GM13977 (cell line): ENCODE data around the gene ABCC10.
"Not testable (repeated sequence)": the region's sequence is repeated elsewhere in the genome, so short reads cannot be mapped to it uniquely, and the experiment has no call there.

Experiments used
- DNase-seq: peaks from one replicate; pipeline ENCODE4 v3.0.0; 2012; ENCODE audit warnings: low spot score
- CTCF ChIP-seq: IDR thresholded peaks from 2 replicates; pipeline ENCODE4 v1.5.1; 2012; ENCODE audit warnings: mild to moderate bottlenecking, control low read depth; ENCODE audit not compliant: insufficient read depth; ENCODE audit errors: extremely low read depth, missing control alignments
- in situ Hi-C: fragments of 300-500 bp; cut with MboI; formaldehyde crosslinking; loops from one replicate; pipeline ENCODE4 v1.12.0; 2022; ENCODE audit warnings: low sequenced_read_pairs, low pct_unique_long_range_greater_than_20kb, mixed read lengths, inconsistent platforms; ENCODE audit not compliant: unreplicated experiment

The ABCC10 gene

DNA sequence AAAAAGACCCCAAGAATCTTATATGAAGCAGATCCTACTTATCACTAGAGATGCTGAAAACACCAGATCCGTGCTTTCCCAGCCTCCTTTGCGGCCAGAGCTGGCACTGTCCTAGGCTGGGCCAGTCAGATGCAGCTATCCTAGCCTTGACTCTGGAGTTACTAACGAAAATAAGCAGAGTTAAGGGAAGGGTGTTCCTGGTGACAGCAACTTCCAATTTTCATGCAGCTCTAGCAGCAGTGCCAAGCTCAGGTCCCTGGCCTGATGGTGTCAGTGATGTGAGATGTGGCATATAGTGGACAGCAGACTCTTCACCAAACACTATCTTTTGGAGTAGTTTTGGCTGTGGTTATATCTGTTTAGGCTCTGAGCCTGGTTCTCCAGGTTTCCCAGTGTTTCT lies 25.6 kb upstream of the ABCC10 start:
- no peak for TF ChIP-seq CTCF
- in situ Hi-C loops, result no loop called here
- no peak for DNase-seq

DNA sequence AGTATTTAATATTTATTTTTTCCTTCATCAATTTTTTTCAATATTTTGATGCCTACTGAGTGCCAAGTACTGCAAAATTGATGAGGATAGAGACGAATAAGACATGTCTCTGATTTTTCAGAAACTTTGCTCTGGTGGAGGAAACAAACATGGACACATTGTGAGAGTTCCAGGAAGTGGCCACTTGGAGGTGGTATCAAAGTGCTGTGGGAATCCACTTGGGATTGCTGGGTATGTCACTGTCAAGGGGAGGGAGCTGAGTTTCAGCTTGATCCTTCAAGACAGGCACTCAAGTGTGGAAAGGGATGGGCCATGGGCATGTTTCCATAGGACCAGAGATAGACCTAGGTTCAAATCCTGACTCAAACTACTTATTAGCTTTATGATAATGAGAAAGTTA lies 24.5 kb upstream of the ABCC10 start:
- in situ Hi-C loops, result no loop called here
- no peak for TF ChIP-seq CTCF
- DNase-seq, result no peak

DNA sequence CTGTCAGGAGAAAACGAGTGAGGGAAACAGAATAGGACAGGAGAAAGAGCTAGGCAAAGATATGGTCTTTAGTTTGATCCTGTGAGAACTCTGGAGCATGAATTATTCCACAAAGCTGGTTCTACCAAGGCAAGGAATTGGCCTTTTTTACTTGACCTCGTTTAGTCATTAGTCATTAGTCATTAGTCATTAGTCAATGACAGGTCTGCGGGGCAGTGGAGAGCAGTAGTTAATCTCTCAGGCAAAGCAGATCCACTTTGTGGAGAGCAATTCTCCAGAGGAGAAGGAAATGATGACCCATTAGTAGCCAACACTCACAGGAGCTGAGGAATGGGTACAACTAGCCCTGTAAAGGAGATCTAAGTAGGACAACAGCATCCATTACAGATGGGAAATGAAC lies 22.0 kb upstream of the ABCC10 start:
- in situ Hi-C loops, result no loop called here
- no peak for DNase-seq
- no peak for TF ChIP-seq CTCF

GRCh38 chr6:43407296-43407695 lies 20.0 kb upstream of the ABCC10 start:
- in situ Hi-C loops, result no loop called here
- DNase-seq, result no peak
- TF ChIP-seq CTCF, result no peak

DNA sequence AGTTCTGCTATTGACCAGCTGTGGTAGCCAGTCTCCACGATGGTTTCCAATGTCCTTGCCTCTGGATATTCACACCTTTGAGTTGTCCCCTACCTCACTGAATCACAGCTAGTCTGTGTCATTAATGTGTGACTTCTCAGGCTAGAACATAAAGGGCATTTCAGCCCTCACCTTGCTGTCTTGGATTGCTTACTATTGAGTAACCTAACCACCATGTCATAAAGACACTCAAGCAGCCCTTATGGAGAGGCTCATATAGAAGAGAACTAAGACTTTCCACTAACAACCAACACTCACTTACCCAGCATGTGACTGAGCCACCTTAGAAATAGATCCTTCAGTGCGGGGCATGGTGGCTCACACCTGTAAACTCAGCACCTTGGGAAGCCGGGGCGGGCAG lies 19.1 kb upstream of the ABCC10 start:
- no peak for DNase-seq
- in situ Hi-C loops, result no loop called here
- TF ChIP-seq CTCF, result no peak

DNA sequence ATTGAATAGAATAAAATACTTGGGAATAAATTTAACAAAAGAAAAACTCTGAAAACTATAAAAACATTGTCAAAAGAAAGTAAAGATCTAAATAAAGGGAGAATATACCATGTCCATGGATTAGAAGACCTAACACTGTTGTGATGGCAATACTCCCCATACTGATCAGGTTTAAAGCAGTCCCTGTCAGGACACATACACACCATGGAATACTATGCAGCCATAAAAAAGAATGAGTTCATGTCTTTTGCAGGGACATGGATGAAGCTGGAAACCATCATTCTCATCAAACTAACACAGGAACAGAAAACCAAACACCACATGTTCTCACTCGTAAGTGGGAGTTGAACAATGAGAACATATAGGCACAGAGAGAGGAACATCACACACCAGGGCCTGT lies 16.6 kb upstream of the ABCC10 start:
- not testable (repeated sequence) for DNase-seq

GRCh38 chr6:43412541-43412940 lies 14.8 kb upstream of the ABCC10 start:
- in situ Hi-C loops, result no loop called here
- DNase-seq, result no peak
- TF ChIP-seq CTCF, result no peak

More for the DNA sequence above, 16.6 kb upstream of the ABCC10 start:
- in situ Hi-C loops, result not testable (repeated sequence)
